Prostate gland (tissue), 2 donors: ENCODE measurements around the gene DACH1. TPM values are rescaled to one million over a fixed set of nuclear protein-coding genes. Genes with fewer than 3 reads are reported as not detected.

Source experiments
- DNase-seq: peaks from one replicate; pipeline ENCODE4 v3.0.0-alpha.2; 2019; ENCODE audit warnings: low spot score
- H3K27ac ChIP-seq, 2 donors: fragments of 200-600 bp; sonication (generic); 2 replicates each; pipeline ENCODE4 v1.5.1; 2017 to 2019
- H3K27me3 ChIP-seq: fragments of 200-600 bp; sonication (generic); replicated peaks from 2 replicates; pipeline ENCODE4 v1.5.1; 2019; ENCODE audit not compliant: insufficient read depth
- H3K36me3 ChIP-seq, 2 donors: fragments of 200-600 bp; sonication (generic); 1 replicate in 1 of 2; 2 replicates in 1 of 2; pipeline versions ENCODE4 v1.5.1 to v1.8.1; 2017 to 2019
- H3K4me1 ChIP-seq: fragments of 200-600 bp; sonication (generic); replicated peaks from 2 replicates; pipeline ENCODE4 v1.5.1; 2019
- H3K4me3 ChIP-seq, 2 donors: fragments of 200-600 bp; sonication (generic); 2 replicates each; pipeline ENCODE4 v1.5.1; 2017 to 2019
- H3K9me3 ChIP-seq: fragments of 200-600 bp; sonication (generic); 2 replicates; pipeline ENCODE4 v1.5.1; 2017
- POLR2A ChIP-seq: fragments of 450-650 bp; IDR thresholded peaks from one replicate; pipeline ENCODE4 v1.6.1; 2016; ENCODE audit warnings: antibody characterized with exemption, mild to moderate bottlenecking
- POLR2AphosphoS5 ChIP-seq: sonication (generic); formaldehyde crosslinking; IDR thresholded peaks from one replicate; pipeline ENCODE4 v1.6.1; 2017; ENCODE audit warnings: antibody characterized with exemption
- WGBS: methylation state at CpG from one replicate; pipeline ENCODE4 v1.1.5; 2018; 5-methylcytosine and 5-hydroxymethylcytosine counted together
- intact Hi-C: fragments of 100-400 bp; cut with DNase I; formaldehyde crosslinking; loops from one replicate; pipeline ENCODE4 v1.14.2; 2022
- total RNA-seq, 2 donors: library from RNA; depleted of rRNA; stranded (reverse); fragments of >200 nt; gene quantifications; one replicate each; pipeline ENCODE4 v1.1.0, GENCODE V29; 2016
- TF ChIP-seq, protein P1 (sequence below), 4 experiments: fragments of 200-600 bp in 2 of 4; fragments of 450-650 bp in 2 of 4; sonication (generic) in 2 of 4; IDR thresholded peaks; 1 replicate in 3 of 4; 2 replicates in 1 of 4; pipeline ENCODE4 v1.5.1; 2016 to 2019; ENCODE audit warnings: antibody characterized with exemption in 4 of 4, mild to moderate bottlenecking in 2 of 4, moderate library complexity in 2 of 4

Gene DACH1
- total RNA-seq, 2 donors from 2014 or later, result 14.6 to 18.0 TPM

DNA sequence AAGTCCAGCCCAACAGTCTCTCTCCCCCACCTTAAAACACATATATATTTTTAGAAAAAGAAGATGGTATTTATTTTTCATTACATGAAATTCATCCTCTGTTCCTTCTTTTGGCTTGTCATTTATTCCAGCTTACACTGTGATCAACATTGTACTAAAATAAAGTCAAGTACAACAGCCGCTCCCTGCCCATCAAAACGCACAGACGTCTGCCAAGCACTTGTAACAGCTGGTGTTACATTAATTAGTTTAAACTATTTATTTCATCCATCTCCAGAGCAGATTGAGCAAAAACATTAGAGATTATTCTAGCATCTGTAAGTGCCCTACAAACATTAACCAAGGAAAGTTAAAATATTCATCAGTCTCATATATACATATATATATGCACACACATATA is 350.5 kb downstream of the DACH1 start:
- TF ChIP-seq POLR2AphosphoS5, result no peak
- TF ChIP-seq POLR2A, result no peak
- TF ChIP-seq, protein P1, sequence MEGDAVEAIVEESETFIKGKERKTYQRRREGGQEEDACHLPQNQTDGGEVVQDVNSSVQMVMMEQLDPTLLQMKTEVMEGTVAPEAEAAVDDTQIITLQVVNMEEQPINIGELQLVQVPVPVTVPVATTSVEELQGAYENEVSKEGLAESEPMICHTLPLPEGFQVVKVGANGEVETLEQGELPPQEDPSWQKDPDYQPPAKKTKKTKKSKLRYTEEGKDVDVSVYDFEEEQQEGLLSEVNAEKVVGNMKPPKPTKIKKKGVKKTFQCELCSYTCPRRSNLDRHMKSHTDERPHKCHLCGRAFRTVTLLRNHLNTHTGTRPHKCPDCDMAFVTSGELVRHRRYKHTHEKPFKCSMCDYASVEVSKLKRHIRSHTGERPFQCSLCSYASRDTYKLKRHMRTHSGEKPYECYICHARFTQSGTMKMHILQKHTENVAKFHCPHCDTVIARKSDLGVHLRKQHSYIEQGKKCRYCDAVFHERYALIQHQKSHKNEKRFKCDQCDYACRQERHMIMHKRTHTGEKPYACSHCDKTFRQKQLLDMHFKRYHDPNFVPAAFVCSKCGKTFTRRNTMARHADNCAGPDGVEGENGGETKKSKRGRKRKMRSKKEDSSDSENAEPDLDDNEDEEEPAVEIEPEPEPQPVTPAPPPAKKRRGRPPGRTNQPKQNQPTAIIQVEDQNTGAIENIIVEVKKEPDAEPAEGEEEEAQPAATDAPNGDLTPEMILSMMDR (IDR thresholded peaks at IDR 0.05), result no peak
- Histone ChIP-seq H3K27me3 (no peaks in the 10 kb centered on the region), H3K36me3 (no peaks in the 10 kb centered on the region), H3K9me3 (no peaks in the 10 kb centered on the region), H3K4me3 (no peak overlapping the region), H3K4me1 (no peaks in the 10 kb centered on the region), H3K27ac (no peak overlapping the region)
- DNase-seq, result no peak
- intact Hi-C loops, result no loop called here
- 91% methylated on average over 3 of the region's 3 CpGs for WGBS

DNA sequence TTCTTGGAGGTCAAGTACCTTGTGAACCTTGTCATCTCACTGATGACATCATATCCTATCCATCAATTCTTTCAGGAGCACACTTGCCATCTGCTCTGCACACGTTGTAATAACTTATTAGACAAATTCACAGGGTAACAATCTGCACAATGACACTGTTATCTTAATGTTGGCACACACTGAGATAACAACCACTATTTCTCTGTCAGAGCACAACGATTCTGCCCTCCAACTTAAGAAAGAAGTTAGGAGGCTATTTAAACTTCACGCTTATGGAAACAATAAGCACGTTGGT is 351.3 kb downstream of the DACH1 start:
- Histone ChIP-seq H3K4me3 (no peak overlapping the region), H3K9me3 (no peaks in the 10 kb centered on the region), H3K36me3 (no peaks in the 10 kb centered on the region), H3K27me3 (no peaks in the 10 kb centered on the region), H3K27ac (no peak overlapping the region), H3K4me1 (no peaks in the 10 kb centered on the region)
- DNase-seq, result no peak
- 50% methylated on average over 4 of the region's 4 CpGs for WGBS
- no peak for TF ChIP-seq POLR2AphosphoS5
- TF ChIP-seq POLR2A, result no peak
- TF ChIP-seq, protein P1 (IDR thresholded peaks at IDR 0.05), result no peak
- intact Hi-C loops, result no loop called here

DNA sequence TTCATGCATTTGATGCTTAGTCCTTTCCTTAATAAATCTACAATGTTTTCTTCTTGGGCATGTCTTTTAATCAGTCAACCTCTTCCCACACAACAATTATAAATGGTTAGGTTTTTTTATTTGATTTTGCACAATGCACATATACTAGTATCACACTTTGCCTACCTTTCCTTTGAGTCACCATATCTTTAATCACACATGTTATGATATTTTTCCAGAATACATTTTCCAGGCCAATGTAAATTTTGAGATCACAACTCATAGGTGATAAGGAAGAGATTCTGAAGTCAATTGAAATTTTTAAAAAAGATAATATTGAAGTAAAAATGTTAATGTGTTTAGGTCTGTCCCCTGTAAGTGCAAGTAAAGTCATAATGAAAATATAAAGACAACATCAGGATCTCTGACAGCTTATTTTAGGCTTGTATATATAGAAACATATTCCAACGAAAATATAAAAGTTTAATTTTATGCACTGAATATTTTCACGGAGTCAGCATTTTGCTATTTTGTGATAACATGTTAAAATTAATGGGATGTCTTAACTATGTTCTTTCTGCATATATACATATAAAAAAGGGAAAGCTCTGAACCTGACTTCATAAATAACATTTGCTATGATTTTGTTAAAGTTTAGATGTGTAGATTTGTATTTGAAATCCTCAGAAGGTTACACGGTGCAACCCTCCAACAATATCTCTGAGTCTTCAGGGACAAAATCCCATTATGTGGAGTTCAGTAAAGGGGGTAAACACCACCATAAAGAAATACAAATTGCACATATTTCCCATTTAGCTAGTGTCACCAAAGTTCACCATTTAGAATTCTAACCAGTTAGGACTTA is 351.9 kb downstream of the DACH1 start:
- WGBS, result 83% methylated on average over 3 of the region's 3 CpGs
- intact Hi-C loops, result no loop called here
- TF ChIP-seq POLR2A, result no peak
- TF ChIP-seq, protein P1 (IDR thresholded peaks at IDR 0.05), result no peak
- TF ChIP-seq POLR2AphosphoS5, result no peak

DNA sequence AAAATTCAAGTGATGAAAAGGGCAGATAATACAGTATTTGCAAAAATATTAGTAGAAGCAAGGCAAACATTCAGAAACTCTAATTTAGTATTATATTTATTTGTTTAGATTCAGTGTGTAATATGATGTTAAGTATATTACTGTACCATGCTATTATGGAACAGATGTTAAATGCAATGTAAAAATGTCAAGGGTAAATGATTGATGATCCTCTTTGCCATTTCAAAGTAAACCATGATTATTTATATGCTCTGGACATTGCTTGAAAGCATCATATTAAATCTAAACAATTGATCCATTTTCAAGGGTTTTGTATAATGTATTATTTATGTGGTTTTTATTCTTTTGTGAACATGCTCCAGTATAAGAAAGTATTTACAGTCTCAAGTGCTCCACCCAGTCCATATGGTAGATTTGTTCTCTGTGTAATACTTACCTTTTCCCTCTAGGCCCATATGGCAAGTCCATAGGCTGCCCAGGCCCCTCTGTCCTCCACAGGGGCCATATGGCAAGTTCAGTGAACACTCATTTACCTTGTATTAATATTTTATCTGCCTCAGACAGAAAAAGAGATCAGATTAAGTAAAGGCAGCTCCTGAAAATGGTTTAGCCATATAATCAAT is 353.5 kb downstream of the DACH1 start:
- H3K27ac ChIP-seq, result no peak overlapping the region
- no peak for DNase-seq
- intact Hi-C loops, result no loop called here
- H3K4me3 ChIP-seq, result no peak overlapping the region
- no peaks in the 10 kb centered on the region for H3K36me3 ChIP-seq
- no peaks in the 10 kb centered on the region for H3K4me1 ChIP-seq
- no peaks in the 10 kb centered on the region for H3K27me3 ChIP-seq
- TF ChIP-seq, protein P1 (IDR thresholded peaks at IDR 0.05), result no peak
- no peak for TF ChIP-seq POLR2A
- no peak for TF ChIP-seq POLR2AphosphoS5
- H3K9me3 ChIP-seq, result no peaks in the 10 kb centered on the region

More for the DNA sequence above, 351.9 kb downstream of the DACH1 start:
- Histone ChIP-seq H3K4me1 (no peaks in the 10 kb centered on the region), H3K27ac (no peak overlapping the region), H3K27me3 (no peaks in the 10 kb centered on the region), H3K4me3 (no peak overlapping the region), H3K9me3 (no peaks in the 10 kb centered on the region), H3K36me3 (no peaks in the 10 kb centered on the region)
- DNase-seq, result no peak

DNA sequence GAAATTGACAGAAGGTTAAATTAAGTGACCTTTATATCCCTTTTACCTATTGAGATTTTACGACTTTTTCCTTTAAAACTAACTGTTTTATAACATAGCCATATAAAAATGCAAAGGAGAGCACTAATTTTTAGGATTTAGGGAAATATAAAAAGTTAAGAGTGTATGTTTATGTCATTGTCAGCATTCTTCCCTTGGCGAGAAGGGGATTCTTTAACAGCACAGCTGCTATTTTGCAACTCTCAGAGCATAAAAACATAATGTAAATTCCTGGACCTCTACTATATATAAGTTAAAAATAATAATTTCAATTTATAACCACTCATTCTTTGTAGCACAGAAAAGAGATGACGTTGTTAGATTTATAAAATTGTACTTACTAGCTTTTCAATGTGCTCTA is 363.2 kb downstream of the DACH1 start:
- TF ChIP-seq POLR2A (no peak), POLR2AphosphoS5 (no peak)
- TF ChIP-seq, protein P1 (IDR thresholded peaks at IDR 0.05), result no peak
- WGBS, result 92% methylated on average over 3 of the region's 3 CpGs

More for the DNA sequence above, 363.2 kb downstream of the DACH1 start:
- DNase-seq, result no peak
- Histone ChIP-seq H3K9me3 (no peaks in the 10 kb centered on the region), H3K27me3 (no peaks in the 10 kb centered on the region), H3K4me3 (no peak overlapping the region), H3K27ac (no peak overlapping the region), H3K36me3 (no peaks in the 10 kb centered on the region), H3K4me1 (no peaks in the 10 kb centered on the region)
- intact Hi-C loops, result no loop called here
